CD14-positive monocyte (primary cell): ENCODE results near the gene PPP6R3. TPM values are rescaled to one million over a fixed set of nuclear protein-coding genes. Genes with fewer than 3 reads are reported as not detected.

Source experiments
- DNase-seq, 3 donors: peaks; one replicate each; pipeline ENCODE4 v3.0.0-alpha.2; 2011 to 2022
- H2AFZ ChIP-seq: 2 replicates; pipeline ENCODE4 v1.6.0; 2012; ENCODE audit warnings: mild to moderate bottlenecking, low read depth, low read length, inconsistent platforms; ENCODE audit not compliant: insufficient read depth, poor library complexity, severe bottlenecking
- H3K27ac ChIP-seq, 2 donors: 1 replicate in 1 of 2; 2 replicates in 1 of 2; pipeline ENCODE4 v1.5.1; 2012 to 2013; ENCODE audit warnings: low read length in 2 of 2, control low read depth in 1 of 2, inconsistent platforms in 1 of 2, low read depth in 1 of 2, mild to moderate bottlenecking in 1 of 2
- H3K27me3 ChIP-seq, 2 donors: one replicate each; pipeline versions ENCODE4 v1.6.0 to v1.6.1; 2011 to 2013; ENCODE audit warnings: low read length in 2 of 2; ENCODE audit not compliant: control insufficient read depth in 2 of 2, insufficient read depth in 2 of 2
- H3K36me3 ChIP-seq, 2 donors: replicated peaks in 1 of 2; 1 replicate in 1 of 2; 2 replicates in 1 of 2; pipeline versions ENCODE4 v1.5.1 to v1.6.1; 2012 to 2013; ENCODE audit warnings: low read length in 2 of 2, control low read depth in 1 of 2, inconsistent platforms in 1 of 2, mild to moderate bottlenecking in 1 of 2; ENCODE audit not compliant: insufficient read depth in 2 of 2, control insufficient read depth in 1 of 2
- H3K4me1 ChIP-seq, 2 donors: 1 replicate in 1 of 2; 2 replicates in 1 of 2; pipeline versions ENCODE4 v1.5.1 to v1.6.1; 2012 to 2013; ENCODE audit warnings: low read length in 2 of 2, control low read depth in 1 of 2, inconsistent platforms in 1 of 2, mild to moderate bottlenecking in 1 of 2, moderate library complexity in 1 of 2; ENCODE audit not compliant: insufficient read depth in 2 of 2, control insufficient read depth in 1 of 2
- H3K4me2 ChIP-seq: replicated peaks from 2 replicates; pipeline ENCODE3; 2012; ENCODE audit warnings: low read length, moderate library complexity, mild to moderate bottlenecking; ENCODE audit not compliant: poor library complexity, severe bottlenecking; ENCODE audit errors: extremely low read depth
- H3K4me3 ChIP-seq, 3 experiments: fragments of 200-600 bp in 1 of 3; sonication (generic) in 1 of 3; replicated peaks in 1 of 3; 1 replicate in 2 of 3; 2 replicates in 1 of 3; pipeline ENCODE4 v1.5.1; 2011 to 2013; ENCODE audit warnings: low read length in 3 of 3, mild to moderate bottlenecking in 3 of 3, control low read depth in 2 of 3, low read depth in 2 of 3, inconsistent platforms in 1 of 3, moderate library complexity in 1 of 3
- H3K79me2 ChIP-seq: 2 replicates; pipeline ENCODE4 v1.6.0; 2012; ENCODE audit warnings: mild to moderate bottlenecking, control low read depth, inconsistent platforms, low read length, moderate library complexity; ENCODE audit not compliant: insufficient read depth
- H3K9ac ChIP-seq: 2 replicates; pipeline ENCODE4 v1.6.0; 2017; ENCODE audit warnings: low read length, mild to moderate bottlenecking; ENCODE audit not compliant: insufficient read depth, poor library complexity, severe bottlenecking
- H3K9me3 ChIP-seq, 2 donors: replicated peaks in 1 of 2; 1 replicate in 1 of 2; 2 replicates in 1 of 2; pipeline versions ENCODE4 v1.5.1 to v1.6.1; 2012 to 2013; ENCODE audit warnings: low read length in 2 of 2, control low read depth in 1 of 2; ENCODE audit not compliant: control insufficient read depth in 1 of 2, insufficient read depth in 1 of 2
- H4K20me1 ChIP-seq: 2 replicates; pipeline ENCODE4 v1.6.0; 2012; ENCODE audit warnings: mild to moderate bottlenecking, low read length, control low read depth, moderate library complexity; ENCODE audit not compliant: insufficient read depth
- H3K27ac Mint-ChIP-seq, 7 donors: one replicate each; pipeline ENCODE4 v1.8.0; 2020; ENCODE audit warnings: mild to moderate bottlenecking in 7 of 7, mixed read lengths in 7 of 7, moderate library complexity in 6 of 7, inconsistent platforms in 2 of 7
- H3K27me3 Mint-ChIP-seq, 3 donors: one replicate each; pipeline ENCODE4 v1.8.0; 2021 to 2022; ENCODE audit warnings: low read depth in 3 of 3, mild to moderate bottlenecking in 3 of 3, mixed read lengths in 3 of 3, moderate library complexity in 3 of 3, inconsistent platforms in 1 of 3
- H3K36me3 Mint-ChIP-seq, 2 donors: one replicate each; pipeline ENCODE4 v1.8.0; 2020; ENCODE audit warnings: mixed read lengths in 2 of 2, inconsistent platforms in 1 of 2, mild to moderate bottlenecking in 1 of 2
- H3K4me1 Mint-ChIP-seq: one replicate; pipeline ENCODE4 v1.8.0; 2020; ENCODE audit warnings: mild to moderate bottlenecking, mixed read lengths
- H3K4me3 Mint-ChIP-seq, 2 donors: one replicate each; pipeline ENCODE4 v1.8.0; 2020; ENCODE audit warnings: mild to moderate bottlenecking in 2 of 2, mixed read lengths in 2 of 2, moderate library complexity in 1 of 2
- H3K9me3 Mint-ChIP-seq, 7 donors: one replicate each; pipeline ENCODE4 v1.8.0; 2020 to 2022; ENCODE audit warnings: mixed read lengths in 7 of 7, mild to moderate bottlenecking in 6 of 7, moderate library complexity in 6 of 7, inconsistent platforms in 2 of 7
- WGBS: methylation state at CpG from one replicate; pipeline ENCODE4 v1.1.5; 2013; ENCODE audit warnings: missing lambda C conversion rate; ENCODE audit not compliant: insufficient coverage; 5-methylcytosine and 5-hydroxymethylcytosine counted together
- intact Hi-C, 2 donors: fragments of 100-400 bp; cut with micrococcal nuclease; formaldehyde crosslinking; loops; one replicate each; pipeline versions ENCODE4 v1.15.0 to v1.15.1; 2023
- polyA plus RNA-seq, 3 donors: library from polyadenylated mRNA; depleted of rRNA in 1 of 3; unstranded in 2 of 3; stranded (reverse) in 1 of 3; fragments of 300-500 nt in 2 of 3; fragments of >200 nt in 1 of 3; fragmentation: Illumina TruSeq in 2 of 3; gene quantifications; 1 replicate in 2 of 3; 2 replicates in 1 of 3; pipeline ENCODE4 v1.2.3, GENCODE V29; 2012 to 2021
- TF ChIP-seq, protein P1 (sequence below): fragments of 200-600 bp; IDR thresholded peaks from one replicate; pipeline ENCODE4 v1.8.0; 2022; ENCODE audit warnings: antibody characterized with exemption, mild to moderate bottlenecking

PPP6R3 gene
- polyA plus RNA-seq, 3 donors: 22.9 to 39.4 (median 38.1) TPM

DNA sequence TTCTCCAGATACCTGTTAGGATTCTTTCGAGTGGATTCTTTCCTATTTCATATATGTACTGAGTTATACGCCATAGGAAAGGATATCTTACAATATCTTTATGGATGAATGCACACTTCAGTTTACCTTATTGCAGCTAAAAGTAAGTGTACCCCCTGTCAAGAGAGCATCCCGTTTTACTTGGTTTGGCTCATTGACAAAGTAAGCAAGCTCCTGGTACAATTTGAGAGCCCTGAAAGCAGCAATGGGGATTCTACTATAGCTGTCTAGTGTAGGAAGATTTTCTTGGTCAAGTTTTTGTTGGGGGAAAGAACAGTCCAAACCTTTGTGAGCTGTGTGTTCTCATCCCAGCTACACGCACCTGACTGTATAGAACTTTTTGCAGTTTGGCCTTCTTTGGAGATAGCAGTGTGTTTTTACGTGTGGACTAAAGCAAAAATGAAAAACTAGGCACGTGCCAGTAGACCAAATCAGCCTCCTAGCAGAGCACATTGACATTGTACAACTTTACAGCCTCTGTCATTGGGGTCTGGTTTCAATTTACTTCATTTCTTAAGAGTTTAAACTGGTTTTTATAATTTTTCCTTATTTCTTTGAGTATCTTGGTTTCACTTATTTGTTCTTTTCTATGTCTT is 44.0 kb downstream of the PPP6R3 start:
- Histone ChIP-seq H2AFZ (no peak overlapping the region), H3K36me3 (peaks cover 0 to under 1% of the 10 kb centered on the region in 2 donors), H3K79me2 (peaks cover 100% of the 10 kb centered on the region), H3K27ac (peak overlapping the region in 1 of 2 donors; percentile 33), H3K27me3 (no peaks in the 10 kb centered on the region), H3K4me1 (peaks cover 6 to 19% of the 10 kb centered on the region in 2 donors), H3K4me2 (no peak overlapping the region), H4K20me1 (peaks cover 100% of the 10 kb centered on the region), H3K4me3 (no peak overlapping the region), H3K9me3 (no peaks in the 10 kb centered on the region), H3K9ac (no peak overlapping the region)
- TF ChIP-seq, protein P1, sequence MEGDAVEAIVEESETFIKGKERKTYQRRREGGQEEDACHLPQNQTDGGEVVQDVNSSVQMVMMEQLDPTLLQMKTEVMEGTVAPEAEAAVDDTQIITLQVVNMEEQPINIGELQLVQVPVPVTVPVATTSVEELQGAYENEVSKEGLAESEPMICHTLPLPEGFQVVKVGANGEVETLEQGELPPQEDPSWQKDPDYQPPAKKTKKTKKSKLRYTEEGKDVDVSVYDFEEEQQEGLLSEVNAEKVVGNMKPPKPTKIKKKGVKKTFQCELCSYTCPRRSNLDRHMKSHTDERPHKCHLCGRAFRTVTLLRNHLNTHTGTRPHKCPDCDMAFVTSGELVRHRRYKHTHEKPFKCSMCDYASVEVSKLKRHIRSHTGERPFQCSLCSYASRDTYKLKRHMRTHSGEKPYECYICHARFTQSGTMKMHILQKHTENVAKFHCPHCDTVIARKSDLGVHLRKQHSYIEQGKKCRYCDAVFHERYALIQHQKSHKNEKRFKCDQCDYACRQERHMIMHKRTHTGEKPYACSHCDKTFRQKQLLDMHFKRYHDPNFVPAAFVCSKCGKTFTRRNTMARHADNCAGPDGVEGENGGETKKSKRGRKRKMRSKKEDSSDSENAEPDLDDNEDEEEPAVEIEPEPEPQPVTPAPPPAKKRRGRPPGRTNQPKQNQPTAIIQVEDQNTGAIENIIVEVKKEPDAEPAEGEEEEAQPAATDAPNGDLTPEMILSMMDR: no peak
- Mint-ChIP-seq H3K4me1 (peaks cover 51% of the 10 kb centered on the region), H3K27ac (no peak overlapping the region), H3K9me3 (no peaks in the 10 kb centered on the region), H3K36me3 (peaks cover 0 to 10% of the 10 kb centered on the region in 2 donors), H3K4me3 (no peak overlapping the region), H3K27me3 (peaks cover 0 to 2% (median 0%) of the 10 kb centered on the region in 3 donors)
- WGBS: 100% methylated on average over 1 of the region's 6 CpGs
- intact Hi-C loops: no loop called here
- no peak for DNase-seq

DNA sequence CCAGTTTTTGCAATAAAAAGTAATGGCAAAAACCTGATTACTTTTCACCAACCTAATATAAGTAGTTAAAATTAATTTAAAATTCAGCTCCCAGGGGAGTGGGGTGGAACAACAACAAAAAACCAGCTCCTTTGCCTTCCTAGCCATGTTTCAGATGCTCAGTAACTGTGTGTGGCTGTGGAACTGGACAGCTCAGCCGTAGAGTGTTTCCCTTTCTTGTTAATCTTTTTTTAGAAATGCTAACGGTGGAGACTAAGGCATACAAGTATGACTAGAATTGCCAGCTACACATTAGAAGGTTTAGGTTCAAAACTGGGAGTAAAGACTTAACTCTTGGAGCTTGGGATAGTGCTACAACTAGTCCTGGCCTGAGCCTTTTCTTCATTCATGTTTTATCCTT is 45.0 kb downstream of the PPP6R3 start:
- peaks cover 4 to 16% of the 10 kb centered on the region in 2 donors for H3K4me1 ChIP-seq
- no peak overlapping the region for H3K9ac ChIP-seq
- TF ChIP-seq, protein P1: no peak
- peaks cover 0 to 11% of the 10 kb centered on the region in 2 donors for H3K36me3 ChIP-seq
- no peak overlapping the region for H3K4me3 ChIP-seq
- no peak overlapping the region for H3K4me2 ChIP-seq
- peaks cover 2 to 16% of the 10 kb centered on the region in 2 donors for H3K36me3 Mint-ChIP-seq
- peaks cover 100% of the 10 kb centered on the region for H4K20me1 ChIP-seq
- no peak for DNase-seq
- no peaks in the 10 kb centered on the region for H3K9me3 Mint-ChIP-seq
- H3K9me3 ChIP-seq: no peaks in the 10 kb centered on the region
- H3K4me1 Mint-ChIP-seq: peaks cover 43% of the 10 kb centered on the region
- H3K27ac ChIP-seq: peak overlapping the region in 1 of 2 donors; percentile 15
- H3K4me3 Mint-ChIP-seq: no peak overlapping the region
- H2AFZ ChIP-seq: no peak overlapping the region
- H3K27ac Mint-ChIP-seq: peak overlapping the region in 1 of 7 donors; percentile 11
- WGBS: 0% methylated on average over 1 of the region's 2 CpGs
- H3K27me3 Mint-ChIP-seq: peaks cover 0 to 2% (median 0%) of the 10 kb centered on the region in 3 donors
- H3K27me3 ChIP-seq: no peaks in the 10 kb centered on the region
- H3K79me2 ChIP-seq: peaks cover 100% of the 10 kb centered on the region
- intact Hi-C loops: no loop called here
